Fibroblast of lung (primary cell): ENCODE measurements around the gene ATOX1. TPM values are rescaled to one million over a fixed set of nuclear protein-coding genes. Genes with fewer than 3 reads are reported as not detected.

ENCODE experiments used
- DNase-seq, 2 donors: peaks; one replicate each; pipeline versions ENCODE4 v3.0.0 to v3.0.0-alpha.2; 2010; ENCODE audit warnings: low read depth in 2 of 2
- H2AFZ ChIP-seq: 2 replicates; pipeline ENCODE4 v1.5.1; 2012; ENCODE audit warnings: low read length, control low read depth, inconsistent platforms
- H3K27ac ChIP-seq: 2 replicates; pipeline ENCODE4 v1.5.1; 2011; ENCODE audit warnings: low read length, control low read depth; ENCODE audit not compliant: insufficient read depth
- H3K27me3 ChIP-seq: 2 replicates; pipeline ENCODE4 v1.5.1; 2011; ENCODE audit warnings: mild to moderate bottlenecking, low read length; ENCODE audit not compliant: control insufficient read depth, insufficient read depth
- H3K36me3 ChIP-seq: 2 replicates; pipeline ENCODE4 v1.5.1; 2011; ENCODE audit warnings: low read length; ENCODE audit not compliant: control insufficient read depth, insufficient read depth
- H3K4me1 ChIP-seq: 2 replicates; pipeline ENCODE4 v1.5.1; 2011; ENCODE audit warnings: low read length; ENCODE audit not compliant: control insufficient read depth, insufficient read depth; ENCODE audit errors: extremely low read depth
- H3K4me2 ChIP-seq: 2 replicates; pipeline ENCODE4 v1.5.1; 2011; ENCODE audit warnings: low read length, control low read depth; ENCODE audit not compliant: insufficient read depth; ENCODE audit errors: extremely low read depth
- H3K4me3 ChIP-seq, 4 experiments: fragments of 200-600 bp in 1 of 4; sonication (generic) in 1 of 4; replicated peaks in 1 of 4; 2 replicates each; pipeline ENCODE4 v1.5.1; 2011 to 2016; ENCODE audit warnings: low read length in 4 of 4, low read depth in 3 of 4, mild to moderate bottlenecking in 3 of 4, control low read depth in 2 of 4, inconsistent platforms in 1 of 4, mixed read lengths in 1 of 4; ENCODE audit not compliant: insufficient read depth in 1 of 4; ENCODE audit errors: control extremely low read depth in 1 of 4
- H3K79me2 ChIP-seq: 2 replicates; pipeline ENCODE4 v1.5.1; 2012; ENCODE audit warnings: mild to moderate bottlenecking, low read length, inconsistent platforms; ENCODE audit not compliant: control insufficient read depth, insufficient read depth
- H3K9ac ChIP-seq: 2 replicates; pipeline ENCODE4 v1.5.1; 2011; ENCODE audit warnings: mild to moderate bottlenecking, low read length, control low read depth; ENCODE audit not compliant: insufficient read depth
- H3K9me3 ChIP-seq: 2 replicates; pipeline ENCODE4 v1.5.1; 2012; ENCODE audit warnings: low read depth, low read length; ENCODE audit not compliant: control insufficient read depth, insufficient read depth
- H4K20me1 ChIP-seq: 2 replicates; pipeline ENCODE4 v1.5.1; 2011; ENCODE audit warnings: low read length; ENCODE audit not compliant: control insufficient read depth, insufficient read depth; ENCODE audit errors: extremely low read depth
- CTCF ChIP-seq, 2 donors: IDR thresholded peaks in 1 of 2; conservative IDR thresholded peaks in 1 of 2; 1 replicate in 1 of 2; 2 replicates in 1 of 2; pipeline ENCODE4 v1.5.1; 2011 to 2012; ENCODE audit warnings: low read length in 2 of 2, control low read depth in 1 of 2, inconsistent platforms in 1 of 2, low read depth in 1 of 2, mild to moderate bottlenecking in 1 of 2
- EZH2 ChIP-seq: IDR thresholded peaks from 2 replicates; pipeline ENCODE4 v1.5.1; 2012; ENCODE audit warnings: low read length, control low read depth, mild to moderate bottlenecking; ENCODE audit errors: missing control alignments
- polyA plus RNA-seq, 2 donors: library from polyadenylated mRNA; depleted of rRNA in 1 of 2; stranded (reverse) in 1 of 2; unstranded in 1 of 2; fragments of >200 nt; gene quantifications; 2 replicates each; pipeline ENCODE4 v1.2.1, GENCODE V29; 2011 to 2012; ENCODE audit warnings: missing spikeins in 1 of 2
- total RNA-seq: library from RNA; depleted of rRNA; stranded (reverse); fragments of >200 nt; gene quantifications from 2 replicates; pipeline ENCODE4 v1.2.1, GENCODE V29; 2014

ATOX1 gene
- total and polyA plus RNA-seq, 2 donors (not counting 1 experiment from before 2014, with no cell fraction given) = 59.9 to 245 TPM

- no peaks in the 10 kb centered on the region for H3K9me3 ChIP-seq
- no peak for DNase-seq
- H3K9ac ChIP-seq = no peak overlapping the region
- no peak for TF ChIP-seq EZH2
- no peak for TF ChIP-seq CTCF (conservative IDR thresholded peaks at IDR 0.05 in 1 of 2, IDR thresholded peaks at IDR 0.05 in 1 of 2; ENCODE audit: low read depth in 1 of 2, low read length in 2 of 2)
- H3K4me3 ChIP-seq = no peak overlapping the region
- H3K4me2 ChIP-seq = no peak overlapping the region
- no peak overlapping the region for H2AFZ ChIP-seq
- no peaks in the 10 kb centered on the region for H4K20me1 ChIP-seq
- no peak overlapping the region for H3K27ac ChIP-seq
- H3K4me1 ChIP-seq = no peaks in the 10 kb centered on the region
- no peaks in the 10 kb centered on the region for H3K79me2 ChIP-seq
- H3K36me3 ChIP-seq = no peaks in the 10 kb centered on the region
- no peaks in the 10 kb centered on the region for H3K27me3 ChIP-seq
These were observed 6.4 kb upstream of the ATOX1 start for GRCh38 chr5:151764801-151765200.

GRCh38 chr5:151758141-151758429 lies 346 bp downstream of the ATOX1 start:
- H3K27me3 ChIP-seq = no peaks in the 10 kb centered on the region

More at GRCh38 chr5:151758141-151758429, 346 bp downstream of the ATOX1 start:
- H4K20me1 ChIP-seq = no peaks in the 10 kb centered on the region
- H2AFZ ChIP-seq = peak overlapping the region; percentile 40
- H3K9ac ChIP-seq = peak overlapping the region; percentile 76
- peaks cover 3% of the 10 kb centered on the region for H3K4me1 ChIP-seq
- DNase-seq = no peak
- no peaks in the 10 kb centered on the region for H3K9me3 ChIP-seq
- peak overlapping the region; percentile 98 for H3K4me2 ChIP-seq
- peaks cover 18% of the 10 kb centered on the region for H3K79me2 ChIP-seq
- no peaks in the 10 kb centered on the region for H3K36me3 ChIP-seq
- H3K4me3 ChIP-seq = peak overlapping the region; percentile 82 to 97 (median 90)
- TF ChIP-seq EZH2 = no peak
- no peak for TF ChIP-seq CTCF (conservative IDR thresholded peaks at IDR 0.05 in 1 of 2, IDR thresholded peaks at IDR 0.05 in 1 of 2; ENCODE audit: low read depth in 1 of 2, low read length in 2 of 2)
- H3K27ac ChIP-seq = peak overlapping the region; percentile 78
